UCSD-AML1 (cell line): Measurements from ENCODE around the gene CCDC57.

ENCODE experiments used
- DNase-seq: peaks from one replicate; lab custom pipeline; 2025; ENCODE audit not compliant: unreplicated experiment; lab: John Stamatoyannopoulos, UW

CCDC57 gene

GRCh38 chr17:82129095-82129494 is 83.5 kb downstream of the CCDC57 start:
- DNase-seq = no peak

GRCh38 chr17:82128287-82128686 is 84.4 kb downstream of the CCDC57 start:
- no peak for DNase-seq

- no peak for DNase-seq
Measured at GRCh38 chr17:82127704-82128103, 84.9 kb downstream of the CCDC57 start.

GRCh38 chr17:82127315-82127595 is 85.4 kb downstream of the CCDC57 start:
- DNase-seq = no peak

- no peak for DNase-seq
Measured at GRCh38 chr17:82126556-82127314, 85.9 kb downstream of the CCDC57 start.

GRCh38 chr17:82124101-82124500 is 88.5 kb downstream of the CCDC57 start:
- no peak for DNase-seq

GRCh38 chr17:82121660-82122629 is 90.7 kb downstream of the CCDC57 start:
- DNase-seq = peak; percentile 38

GRCh38 chr17:82121246-82121645 is 91.4 kb downstream of the CCDC57 start:
- DNase-seq = no peak

- no peak for DNase-seq
Measured at GRCh38 chr17:82120148-82120547, 92.5 kb downstream of the CCDC57 start.

GRCh38 chr17:82118815-82119380 is 93.7 kb downstream of the CCDC57 start:
- DNase-seq = no peak

- no peak for DNase-seq
Measured at GRCh38 chr17:82118168-82118814, 94.4 kb downstream of the CCDC57 start.

GRCh38 chr17:82117139-82118090 is 95.2 kb downstream of the CCDC57 start:
- DNase-seq = no peak

- no peak for DNase-seq
Measured at GRCh38 chr17:82116246-82116645, 96.4 kb downstream of the CCDC57 start.

GRCh38 chr17:82114872-82115271 is 97.8 kb downstream of the CCDC57 start:
- DNase-seq = no peak

GRCh38 chr17:82114447-82114846 is 98.2 kb downstream of the CCDC57 start:
- no peak for DNase-seq

- no peak for DNase-seq
Measured at GRCh38 chr17:82113941-82114340, 98.7 kb downstream of the CCDC57 start.

- DNase-seq = no peak
Measured at GRCh38 chr17:82113422-82113821, 99.2 kb downstream of the CCDC57 start.

GRCh38 chr17:82112914-82113311 is 99.7 kb downstream of the CCDC57 start:
- no peak for DNase-seq

GRCh38 chr17:82112181-82112913 is 100.3 kb downstream of the CCDC57 start:
- DNase-seq = no peak

GRCh38 chr17:82110298-82110697 is 102.3 kb downstream of the CCDC57 start:
- no peak for DNase-seq
